ENCODE measurements around the gene NHEJ1. TPM values are rescaled to one million over a fixed set of nuclear protein-coding genes. Genes with fewer than 3 reads are reported as not detected.
A peak's percentile ranks its signal among the peaks of the same experiment; 100 is the strongest.

The NHEJ1 gene
- total and polyA plus RNA-seq, 2 of the 13 experiments (the other 11 are each of a cell fraction or from before 2014, with no cell fraction given) = 30.0 to 30.7 TPM

GRCh38 chr2:219081096-219081495 lies 79.5 kb downstream of the NHEJ1 start (continued):
- TF ChIP-seq, protein P1, sequence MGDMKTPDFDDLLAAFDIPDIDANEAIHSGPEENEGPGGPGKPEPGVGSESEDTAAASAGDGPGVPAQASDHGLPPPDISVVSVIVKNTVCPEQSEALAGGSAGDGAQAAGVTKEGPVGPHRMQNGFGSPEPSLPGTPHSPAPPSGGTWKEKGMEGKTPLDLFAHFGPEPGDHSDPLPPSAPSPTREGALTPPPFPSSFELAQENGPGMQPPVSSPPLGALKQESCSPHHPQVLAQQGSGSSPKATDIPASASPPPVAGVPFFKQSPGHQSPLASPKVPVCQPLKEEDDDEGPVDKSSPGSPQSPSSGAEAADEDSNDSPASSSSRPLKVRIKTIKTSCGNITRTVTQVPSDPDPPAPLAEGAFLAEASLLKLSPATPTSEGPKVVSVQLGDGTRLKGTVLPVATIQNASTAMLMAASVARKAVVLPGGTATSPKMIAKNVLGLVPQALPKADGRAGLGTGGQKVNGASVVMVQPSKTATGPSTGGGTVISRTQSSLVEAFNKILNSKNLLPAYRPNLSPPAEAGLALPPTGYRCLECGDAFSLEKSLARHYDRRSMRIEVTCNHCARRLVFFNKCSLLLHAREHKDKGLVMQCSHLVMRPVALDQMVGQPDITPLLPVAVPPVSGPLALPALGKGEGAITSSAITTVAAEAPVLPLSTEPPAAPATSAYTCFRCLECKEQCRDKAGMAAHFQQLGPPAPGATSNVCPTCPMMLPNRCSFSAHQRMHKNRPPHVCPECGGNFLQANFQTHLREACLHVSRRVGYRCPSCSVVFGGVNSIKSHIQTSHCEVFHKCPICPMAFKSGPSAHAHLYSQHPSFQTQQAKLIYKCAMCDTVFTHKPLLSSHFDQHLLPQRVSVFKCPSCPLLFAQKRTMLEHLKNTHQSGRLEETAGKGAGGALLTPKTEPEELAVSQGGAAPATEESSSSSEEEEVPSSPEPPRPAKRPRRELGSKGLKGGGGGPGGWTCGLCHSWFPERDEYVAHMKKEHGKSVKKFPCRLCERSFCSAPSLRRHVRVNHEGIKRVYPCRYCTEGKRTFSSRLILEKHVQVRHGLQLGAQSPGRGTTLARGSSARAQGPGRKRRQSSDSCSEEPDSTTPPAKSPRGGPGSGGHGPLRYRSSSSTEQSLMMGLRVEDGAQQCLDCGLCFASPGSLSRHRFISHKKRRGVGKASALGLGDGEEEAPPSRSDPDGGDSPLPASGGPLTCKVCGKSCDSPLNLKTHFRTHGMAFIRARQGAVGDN (CRISPR knock-in tag; IDR thresholded peaks at IDR 0.05) = no peak
- TF ChIP-seq MXI1 (IDR thresholded peaks at IDR 0.05; ENCODE audit: borderline replicate concordance, low read depth, low read length) (no peak), MED1 (CRISPR knock-in tag; IDR thresholded peaks at IDR 0.05) (peak; percentile 35; the same call in 1 of the 2 replicates), CREM (IDR thresholded peaks at IDR 0.05) (peak; percentile 44; the same call in 1 of the 2 replicates), CREM (CRISPR knock-in tag; IDR thresholded peaks at IDR 0.05) (no peak), PRPF4 (IDR thresholded peaks at IDR 0.05; ENCODE audit: low read depth, low read length, poor library complexity, severe bottlenecking) (no peak)
- TF ChIP-seq, protein P2, sequence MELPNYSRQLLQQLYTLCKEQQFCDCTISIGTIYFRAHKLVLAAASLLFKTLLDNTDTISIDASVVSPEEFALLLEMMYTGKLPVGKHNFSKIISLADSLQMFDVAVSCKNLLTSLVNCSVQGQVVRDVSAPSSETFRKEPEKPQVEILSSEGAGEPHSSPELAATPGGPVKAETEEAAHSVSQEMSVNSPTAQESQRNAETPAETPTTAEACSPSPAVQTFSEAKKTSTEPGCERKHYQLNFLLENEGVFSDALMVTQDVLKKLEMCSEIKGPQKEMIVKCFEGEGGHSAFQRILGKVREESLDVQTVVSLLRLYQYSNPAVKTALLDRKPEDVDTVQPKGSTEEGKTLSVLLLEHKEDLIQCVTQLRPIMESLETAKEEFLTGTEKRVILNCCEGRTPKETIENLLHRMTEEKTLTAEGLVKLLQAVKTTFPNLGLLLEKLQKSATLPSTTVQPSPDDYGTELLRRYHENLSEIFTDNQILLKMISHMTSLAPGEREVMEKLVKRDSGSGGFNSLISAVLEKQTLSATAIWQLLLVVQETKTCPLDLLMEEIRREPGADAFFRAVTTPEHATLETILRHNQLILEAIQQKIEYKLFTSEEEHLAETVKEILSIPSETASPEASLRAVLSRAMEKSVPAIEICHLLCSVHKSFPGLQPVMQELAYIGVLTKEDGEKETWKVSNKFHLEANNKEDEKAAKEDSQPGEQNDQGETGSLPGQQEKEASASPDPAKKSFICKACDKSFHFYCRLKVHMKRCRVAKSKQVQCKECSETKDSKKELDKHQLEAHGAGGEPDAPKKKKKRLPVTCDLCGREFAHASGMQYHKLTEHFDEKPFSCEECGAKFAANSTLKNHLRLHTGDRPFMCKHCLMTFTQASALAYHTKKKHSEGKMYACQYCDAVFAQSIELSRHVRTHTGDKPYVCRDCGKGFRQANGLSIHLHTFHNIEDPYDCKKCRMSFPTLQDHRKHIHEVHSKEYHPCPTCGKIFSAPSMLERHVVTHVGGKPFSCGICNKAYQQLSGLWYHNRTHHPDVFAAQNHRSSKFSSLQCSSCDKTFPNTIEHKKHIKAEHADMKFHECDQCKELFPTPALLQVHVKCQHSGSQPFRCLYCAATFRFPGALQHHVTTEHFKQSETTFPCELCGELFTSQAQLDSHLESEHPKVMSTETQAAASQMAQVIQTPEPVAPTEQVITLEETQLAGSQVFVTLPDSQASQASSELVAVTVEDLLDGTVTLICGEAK (IDR thresholded peaks at IDR 0.05) = no peak
- TF ChIP-seq, protein P2 (CRISPR knock-in tag; IDR thresholded peaks at IDR 0.05) = no peak
- TF ChIP-seq, protein P3, sequence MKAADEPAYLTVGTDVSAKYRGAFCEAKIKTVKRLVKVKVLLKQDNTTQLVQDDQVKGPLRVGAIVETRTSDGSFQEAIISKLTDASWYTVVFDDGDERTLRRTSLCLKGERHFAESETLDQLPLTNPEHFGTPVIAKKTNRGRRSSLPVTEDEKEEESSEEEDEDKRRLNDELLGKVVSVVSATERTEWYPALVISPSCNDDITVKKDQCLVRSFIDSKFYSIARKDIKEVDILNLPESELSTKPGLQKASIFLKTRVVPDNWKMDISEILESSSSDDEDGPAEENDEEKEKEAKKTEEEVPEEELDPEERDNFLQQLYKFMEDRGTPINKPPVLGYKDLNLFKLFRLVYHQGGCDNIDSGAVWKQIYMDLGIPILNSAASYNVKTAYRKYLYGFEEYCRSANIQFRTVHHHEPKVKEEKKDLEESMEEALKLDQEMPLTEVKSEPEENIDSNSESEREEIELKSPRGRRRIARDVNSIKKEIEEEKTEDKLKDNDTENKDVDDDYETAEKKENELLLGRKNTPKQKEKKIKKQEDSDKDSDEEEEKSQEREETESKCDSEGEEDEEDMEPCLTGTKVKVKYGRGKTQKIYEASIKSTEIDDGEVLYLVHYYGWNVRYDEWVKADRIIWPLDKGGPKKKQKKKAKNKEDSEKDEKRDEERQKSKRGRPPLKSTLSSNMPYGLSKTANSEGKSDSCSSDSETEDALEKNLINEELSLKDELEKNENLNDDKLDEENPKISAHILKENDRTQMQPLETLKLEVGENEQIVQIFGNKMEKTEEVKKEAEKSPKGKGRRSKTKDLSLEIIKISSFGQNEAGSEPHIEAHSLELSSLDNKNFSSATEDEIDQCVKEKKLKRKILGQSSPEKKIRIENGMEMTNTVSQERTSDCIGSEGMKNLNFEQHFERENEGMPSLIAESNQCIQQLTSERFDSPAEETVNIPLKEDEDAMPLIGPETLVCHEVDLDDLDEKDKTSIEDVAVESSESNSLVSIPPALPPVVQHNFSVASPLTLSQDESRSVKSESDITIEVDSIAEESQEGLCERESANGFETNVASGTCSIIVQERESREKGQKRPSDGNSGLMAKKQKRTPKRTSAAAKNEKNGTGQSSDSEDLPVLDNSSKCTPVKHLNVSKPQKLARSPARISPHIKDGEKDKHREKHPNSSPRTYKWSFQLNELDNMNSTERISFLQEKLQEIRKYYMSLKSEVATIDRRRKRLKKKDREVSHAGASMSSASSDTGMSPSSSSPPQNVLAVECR (CRISPR knock-in tag; IDR thresholded peaks at IDR 0.05; ENCODE audit: borderline replicate concordance) = no peak; the same call in 1 of the 2 replicates
- TF ChIP-seq, protein P4, sequence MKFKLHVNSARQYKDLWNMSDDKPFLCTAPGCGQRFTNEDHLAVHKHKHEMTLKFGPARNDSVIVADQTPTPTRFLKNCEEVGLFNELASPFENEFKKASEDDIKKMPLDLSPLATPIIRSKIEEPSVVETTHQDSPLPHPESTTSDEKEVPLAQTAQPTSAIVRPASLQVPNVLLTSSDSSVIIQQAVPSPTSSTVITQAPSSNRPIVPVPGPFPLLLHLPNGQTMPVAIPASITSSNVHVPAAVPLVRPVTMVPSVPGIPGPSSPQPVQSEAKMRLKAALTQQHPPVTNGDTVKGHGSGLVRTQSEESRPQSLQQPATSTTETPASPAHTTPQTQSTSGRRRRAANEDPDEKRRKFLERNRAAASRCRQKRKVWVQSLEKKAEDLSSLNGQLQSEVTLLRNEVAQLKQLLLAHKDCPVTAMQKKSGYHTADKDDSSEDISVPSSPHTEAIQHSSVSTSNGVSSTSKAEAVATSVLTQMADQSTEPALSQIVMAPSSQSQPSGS (CRISPR knock-in tag; IDR thresholded peaks at IDR 0.05) = 0 out of 2 replicates have a peak, but pooled peaks have one; percentile 29

Data from HepG2 (cell line).